K562 (cell line): ENCODE measurements around the gene KIF15.

Experiments used
- ATF1 ChIP-seq, 2 experiments: fragments of 450-650 bp in 1 of 2; IDR thresholded peaks; 2 replicates each; pipeline ENCODE4 v1.6.1; 2016; ENCODE audit warnings: missing compliant biosample characterization in 1 of 2, missing genetic modification characterization in 1 of 2
- ATF2 ChIP-seq: sonication (generic); formaldehyde crosslinking; IDR thresholded peaks from 2 replicates; pipeline ENCODE4 v1.8.1; 2022; ENCODE audit warnings: missing genetic modification reagents
- ELK1 ChIP-seq: sonication (generic); formaldehyde crosslinking; IDR thresholded peaks from 2 replicates; pipeline ENCODE4 v1.8.1; 2022; ENCODE audit warnings: missing genetic modification reagents
- JUNB ChIP-seq: fragments of 450-650 bp; formaldehyde crosslinking; conservative IDR thresholded peaks from 2 replicates; pipeline ENCODE4 v1.4.0; 2020; ENCODE audit warnings: mild to moderate bottlenecking
- MAZ ChIP-seq, 2 experiments: fragments of 450-650 bp in 1 of 2; sonication (generic) in 1 of 2; formaldehyde crosslinking; IDR thresholded peaks in 1 of 2; conservative IDR thresholded peaks in 1 of 2; 2 replicates each; pipeline versions ENCODE4 v1.4.0 to v1.5.0; 2020; ENCODE audit warnings: mild to moderate bottlenecking in 1 of 2, missing genetic modification reagents in 1 of 2
- POLR2G ChIP-seq: fragments of 200-400 bp; formaldehyde crosslinking; IDR thresholded peaks from 2 replicates; pipeline ENCODE4 v1.6.1; 2017; ENCODE audit warnings: low read depth, mild to moderate bottlenecking, antibody characterized with exemption, low read length, moderate library complexity
- ZNF518B ChIP-seq: fragments of 250-450 bp; sonication (Bioruptor Pico); IDR thresholded peaks from 2 replicates; pipeline ENCODE4 v1.5.0; 2021; ENCODE audit warnings: mild to moderate bottlenecking, moderate library complexity

GRCh38 chr3:44831232-44831631, 69.6 kb downstream of the KIF15 start:
- TF ChIP-seq JUNB (no peak), POLR2G (no peak), MAZ (CRISPR knock-in tag; conservative IDR thresholded peaks at IDR 0.05 in 1 of 2, IDR thresholded peaks at IDR 0.05 in 1 of 2) (no peak), ATF2 (CRISPR knock-in tag) (no peak), ZNF518B (CRISPR knock-in tag) (no peak), ATF1 (CRISPR knock-in tag; IDR thresholded peaks at IDR 0.05) (no peak), ATF1 (tag; IDR thresholded peaks at IDR 0.05) (no peak), ELK1 (CRISPR knock-in tag) (no peak)
